A549 (cell line): Measurements from ENCODE around the gene VSTM5. TPM values are rescaled to one million over a fixed set of nuclear protein-coding genes. Genes with fewer than 3 reads are reported as not detected.
A peak's percentile ranks its signal among the peaks of the same experiment; 100 is the strongest.

Source experiments
- ATAC-seq, 2 experiments: fragments of 200-7000 bp in 1 of 2; fragments of >200 bp in 1 of 2; cut with Nextera tagmentation in 1 of 2; cut with Tn5 transposase in 1 of 2; 3 replicates each; pipeline versions ENCODE4 v1.8.0 to v1.9.1; 2018 to 2020; ENCODE audit warnings: mild to moderate bottlenecking in 1 of 2, moderate library complexity in 1 of 2
- CTCF ChIA-PET: fragments of 300-600 bp; sonication (Branson Sonifier 250); formaldehyde crosslinking; extraction: SDS; loops from one replicate; lab custom pipeline; 2021; ENCODE audit warnings: antibody characterized with exemption, inconsistent platforms; lab: Yijun Ruan, JAX
- POLR2A ChIA-PET: fragments of 350-600 bp; formaldehyde crosslinking; extraction: SDS; loops from one replicate; lab custom pipeline; 2021; ENCODE audit warnings: antibody characterized with exemption, inconsistent platforms; lab: Yijun Ruan, JAX
- DNase-seq, 2 experiments: peaks; one replicate each; pipeline versions ENCODE4 v3.0.0 to v3.0.0-alpha.2; 2011 to 2016; ENCODE audit warnings: low read depth in 1 of 2, low spot score in 1 of 2
- FAIRE-seq: peaks from 2 replicates; lab custom pipeline; 2011; peaks lifted over from hg19 to GRCh38; lab: Jason Lieb, UNC
- H3K27ac ChIP-seq, 2 experiments: fragments of >200 bp; sonication (Bioruptor Twin); formaldehyde crosslinking; 3 replicates each; pipeline ENCODE4 v1.5.1; 2016 to 2017
- H3K4me1 ChIP-seq: fragments of >200 bp; sonication (Bioruptor Twin); formaldehyde crosslinking; 3 replicates; pipeline ENCODE4 v1.6.1; 2016
- H3K4me2 ChIP-seq: fragments of >200 bp; sonication (Bioruptor Twin); formaldehyde crosslinking; 3 replicates; pipeline ENCODE4 v1.6.1; 2016
- H3K4me3 ChIP-seq: fragments of >200 bp; sonication (Bioruptor Twin); formaldehyde crosslinking; 3 replicates; pipeline ENCODE4 v1.5.1; 2016
- H3K9me3 ChIP-seq: fragments of >200 bp; sonication (Bioruptor Twin); formaldehyde crosslinking; 3 replicates; pipeline ENCODE4 v1.6.1; 2016
- CBX8 ChIP-seq: fragments of 200-600 bp; sonication (generic); IDR thresholded peaks from 2 replicates; pipeline ENCODE4 v1.6.1; 2016
- CTCF ChIP-seq: fragments of >200 bp; sonication (Bioruptor Twin); formaldehyde crosslinking; IDR thresholded peaks from 3 replicates; pipeline ENCODE4 v1.5.1; 2016
- ESRRA ChIP-seq: fragments of 150-350 bp; IDR thresholded peaks from 2 replicates; pipeline ENCODE4 v1.6.1; 2014; ENCODE audit warnings: mild to moderate bottlenecking, low read length, borderline replicate concordance
- HES2 ChIP-seq: fragments of >200 bp; sonication (Bioruptor Twin); formaldehyde crosslinking; IDR thresholded peaks from 2 replicates; pipeline ENCODE4 v1.6.1; 2016
- HOXB5 ChIP-seq: fragments of 250-450 bp; sonication (Bioruptor Pico); IDR thresholded peaks from 2 replicates; pipeline ENCODE4 v1.5.0; 2020; ENCODE audit warnings: mild to moderate bottlenecking, moderate library complexity
- KDM1A ChIP-seq: fragments of 200-600 bp; sonication (generic); IDR thresholded peaks from 2 replicates; pipeline ENCODE4 v1.6.1; 2016; ENCODE audit warnings: low read depth, mild to moderate bottlenecking
- KDM5A ChIP-seq: fragments of 200-600 bp; sonication (generic); IDR thresholded peaks from 2 replicates; pipeline ENCODE4 v1.6.1; 2016; ENCODE audit warnings: antibody characterized with exemption, mild to moderate bottlenecking
- POLR2A ChIP-seq: IDR thresholded peaks from 2 replicates; pipeline ENCODE4 v1.6.1; 2012; ENCODE audit warnings: mild to moderate bottlenecking, low read length
- RAD21 ChIP-seq, 2 experiments: fragments of >200 bp in 1 of 2; sonication (Bioruptor Twin) in 1 of 2; formaldehyde crosslinking in 1 of 2; IDR thresholded peaks in 1 of 2; conservative IDR thresholded peaks in 1 of 2; 2 replicates in 1 of 2; 3 replicates in 1 of 2; pipeline ENCODE4 v1.6.1; 2012 to 2018; ENCODE audit warnings: inconsistent platforms in 1 of 2
- REST ChIP-seq: fragments of 200-600 bp; sonication (generic); IDR thresholded peaks from 2 replicates; pipeline ENCODE4 v1.6.1; 2016; ENCODE audit warnings: antibody characterized with exemption, mild to moderate bottlenecking, moderate library complexity
- RFX5 ChIP-seq: fragments of 450-650 bp; IDR thresholded peaks from 2 replicates; pipeline ENCODE4 v1.7.1; 2014; ENCODE audit warnings: antibody characterized with exemption, mild to moderate bottlenecking, moderate library complexity
- SMC3 ChIP-seq: fragments of >200 bp; sonication (Bioruptor Twin); formaldehyde crosslinking; IDR thresholded peaks from 3 replicates; pipeline ENCODE4 v1.6.1; 2018; ENCODE audit warnings: inconsistent platforms
- SREBF2 ChIP-seq: fragments of 450-650 bp; IDR thresholded peaks from 2 replicates; pipeline ENCODE4 v1.6.1; 2014; ENCODE audit warnings: mild to moderate bottlenecking, moderate library complexity
- TFCP2L1 ChIP-seq: fragments of 250-450 bp; sonication (Bioruptor Pico); IDR thresholded peaks from 2 replicates; pipeline ENCODE4 v1.5.0; 2021; ENCODE audit warnings: mild to moderate bottlenecking
- WGBS: methylation state at CpG from one replicate; pipeline ENCODE4 v1.1.6; 2017; ENCODE audit errors: missing lambda C conversion rate; 5-methylcytosine and 5-hydroxymethylcytosine counted together
- polyA minus RNA-seq: library from RNA; depleted of rRNA, polyadenylated mRNA; stranded (reverse); fragments of >200 nt; gene quantifications from 2 replicates; pipeline ENCODE4 v1.2.3, GENCODE V29; 2011; rRNA and poly(A)+ RNA removed
- polyA plus RNA-seq, 4 experiments: library from polyadenylated mRNA; depleted of rRNA in 3 of 4; stranded (reverse); fragments of >200 nt; fragmentation: RNase III in 1 of 4; extraction: RNeasy Plus Mini Kit Qiagen cat#74134 plus additional on column Dnase treatment in 1 of 4; gene quantifications; 2 replicates in 3 of 4; 3 replicates in 1 of 4; pipeline ENCODE4 v1.2.3, GENCODE V29; 2011 to 2017

Gene VSTM5
- polyA plus RNA-seq (2011; rRNA removed), result 0.04 and 0.12 TPM in 2 replicates
- polyA plus RNA-seq (2012; cell fraction: cytosol; rRNA removed), result not detected in 2 replicates
- polyA plus RNA-seq (2012; cell fraction: nucleus; rRNA removed), result not detected in 2 replicates
- 0.03 to 0.17 TPM in 2 of 3 replicates, not detected in the other for polyA plus RNA-seq (2017; fragmentation: RNase III; extraction: RNeasy Plus Mini Kit Qiagen cat#74134 plus additional on column Dnase treatment)
- polyA minus RNA-seq, result 0.10 TPM in 1 of 2 replicates, not detected in the other

- Histone ChIP-seq H3K4me3 (peak within 1 kb of the TSS; percentile 49), H3K27ac (peak within 1 kb of the TSS; percentile 74 to 91), H3K4me1 (0 out of 3 replicates have a peak, but pooled peaks cover 3% of the 10 kb centered on the region), H3K4me2 (peak within 1 kb of the TSS; percentile 96), H3K9me3 (no peaks in the 10 kb centered on the region)
- FAIRE-seq, result no peak
- ChIA-PET POLR2A (no interaction called here), CTCF (interaction anchor here (1.0 kb wide), 2 partner anchors 13 to 285 kb away, joined by 3 read pairs; no protein-coding TSS in a partner anchor)
- no peak for TF ChIP-seq ESRRA
- TF ChIP-seq HOXB5 (CRISPR knock-in tag), result no peak
- no peak for TF ChIP-seq CBX8
- ATAC-seq, result no peak
- WGBS, result 62% methylated on average over 3 of the region's 6 CpGs
- DNase-seq, result no peak
These were observed at the start of gene VSTM5 for GRCh38 chr11:93850594-93851018. Gene VSTM5, minus strand, starts transcription at chr11:93850618. Its CDS starts 116 bp downstream, at chr11:93850502.

GRCh38 chr11:93895106-93895862 is 44.9 kb upstream of the VSTM5 start:
- TF ChIP-seq CTCF, result peak; percentile 65
- peak; percentile 55; the same call in 2 of the 3 replicates for TF ChIP-seq SMC3
- TF ChIP-seq HES2, result no peak
- TF ChIP-seq RAD21 (conservative IDR thresholded peaks at IDR 0.05 in 1 of 2, IDR thresholded peaks at IDR 0.05 in 1 of 2), result peak; percentile 78 to 85
- Histone ChIP-seq H3K9me3 (no peaks in the 10 kb centered on the region), H3K4me2 (no peak overlapping the region), H3K4me1 (no peaks in the 10 kb centered on the region), H3K27ac (no peak overlapping the region), H3K4me3 (no peak overlapping the region)
- ChIA-PET POLR2A (interaction anchor here (0.6 kb wide), 1 partner anchor 165 kb away, joined by 3 read pairs; no protein-coding TSS in a partner anchor), CTCF (interaction anchor here (0.6 to 4.1 kb wide), 52 partner anchors 10 to 626 kb away, joined by 3 to 39 read pairs (median 4); partner anchors contain the start of gene PANX1)
- 25% methylated on average over 5 of the region's 5 CpGs for WGBS
- ATAC-seq, result peak; percentile 77 to 83
- FAIRE-seq, result no peak
- DNase-seq, result peak in 1 of 2 experiments; percentile 53

GRCh38 chr11:93890391-93891051 is 40.1 kb upstream of the VSTM5 start:
- ATAC-seq, result no peak

More at GRCh38 chr11:93890391-93891051, 40.1 kb upstream of the VSTM5 start:
- DNase-seq (no peak), FAIRE-seq (no peak)
- CTCF ChIA-PET, result interaction anchor here (1.0 kb wide), 1 partner anchor 293 kb away, joined by 3 read pairs; no protein-coding TSS in a partner anchor
- WGBS, result 31% methylated on average over 3 of the region's 3 CpGs
- no peaks in the 10 kb centered on the region for H3K4me1 ChIP-seq
- no peak overlapping the region for H3K4me2 ChIP-seq
- no peak overlapping the region for H3K4me3 ChIP-seq
- POLR2A ChIA-PET, result no interaction called here
- TF ChIP-seq RFX5 (no peak), KDM5A (no peak), REST (no peak), SREBF2 (no peak), KDM1A (no peak), POLR2A (no peak), TFCP2L1 (CRISPR knock-in tag) (no peak)
- TF ChIP-seq, all 56 proteins: peak for 0
- no peak overlapping the region for H3K27ac ChIP-seq
- no peaks in the 10 kb centered on the region for H3K9me3 ChIP-seq
